Endometrial microvascular endothelial cells (primary cell): ENCODE measurements around the gene NCKAP1. TPM values are rescaled to one million over a fixed set of nuclear protein-coding genes. Genes with fewer than 3 reads are reported as not detected.
"Not testable (repeated sequence)": the region's sequence is repeated elsewhere in the genome, so short reads cannot be mapped to it uniquely, and the experiment has no call there.

ENCODE experiments used
- in situ Hi-C: cut with HindIII; loops from 2 replicates; pipeline ENCODE4 v1.10.0; 2017; ENCODE audit warnings: low sequenced_read_pairs, low pct_unique_long_range_greater_than_20kb; ENCODE audit errors: inconsistent ontology term
- total RNA-seq: library from RNA; depleted of rRNA; stranded (reverse); fragments of >200 nt; gene quantifications from one replicate; pipeline ENCODE4 v1.2.3, GENCODE V29; 2015; ENCODE audit errors: inconsistent ontology term

Gene NCKAP1
- total RNA-seq, 1 donor from 2014 or later: 163 TPM

- in situ Hi-C loops: not testable (repeated sequence)
These were observed 20.4 kb downstream of the NCKAP1 start for GRCh38 chr2:183017845-183018244.

GRCh38 chr2:183014005-183014404 is 24.3 kb downstream of the NCKAP1 start:
- in situ Hi-C loops: no loop called here

GRCh38 chr2:183011743-183012142 is 26.5 kb downstream of the NCKAP1 start:
- in situ Hi-C loops: no loop called here

- in situ Hi-C loops: no loop called here
These were observed 28.1 kb downstream of the NCKAP1 start for GRCh38 chr2:183010112-183010511.

- in situ Hi-C loops: no loop called here
These were observed 28.9 kb downstream of the NCKAP1 start for GRCh38 chr2:183009249-183009899.

GRCh38 chr2:183001948-183002347 is 36.3 kb downstream of the NCKAP1 start:
- in situ Hi-C loops: no loop called here

- in situ Hi-C loops: no loop called here
These were observed 37.4 kb downstream of the NCKAP1 start for GRCh38 chr2:183000846-183001245.

DNA sequence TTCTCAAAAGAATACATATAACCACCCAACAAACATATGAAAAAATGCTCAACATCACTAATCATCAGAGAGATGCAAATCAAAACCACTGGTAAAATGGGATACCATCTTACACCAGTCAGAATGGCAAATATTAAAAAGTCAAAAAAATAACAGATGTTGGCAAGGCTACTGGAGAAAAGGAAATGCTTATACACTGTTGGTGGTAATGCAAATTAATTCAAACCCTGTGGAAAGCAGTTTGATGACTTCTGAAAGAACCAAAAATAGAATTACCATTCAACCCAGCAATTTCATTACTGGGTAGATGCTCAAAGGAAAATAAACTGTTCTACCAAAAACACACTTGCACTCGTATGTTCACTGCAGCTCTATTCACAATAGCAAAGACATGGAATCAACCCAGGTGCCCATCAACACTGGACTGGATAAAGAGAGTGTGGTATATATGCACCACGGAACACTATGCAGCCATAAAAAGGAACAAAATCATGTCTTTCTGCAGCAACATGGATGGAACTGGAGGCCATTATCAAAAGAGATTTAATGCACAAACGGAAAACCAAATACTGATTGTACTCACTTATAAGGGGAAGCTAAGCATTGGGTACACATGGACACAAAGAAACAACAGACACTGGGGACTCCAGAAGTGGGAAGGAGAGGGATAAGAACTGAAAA is 38.8 kb downstream of the NCKAP1 start:
- in situ Hi-C loops: no loop called here

GRCh38 chr2:182994228-182994912 is 43.9 kb downstream of the NCKAP1 start:
- in situ Hi-C loops: no loop called here

DNA sequence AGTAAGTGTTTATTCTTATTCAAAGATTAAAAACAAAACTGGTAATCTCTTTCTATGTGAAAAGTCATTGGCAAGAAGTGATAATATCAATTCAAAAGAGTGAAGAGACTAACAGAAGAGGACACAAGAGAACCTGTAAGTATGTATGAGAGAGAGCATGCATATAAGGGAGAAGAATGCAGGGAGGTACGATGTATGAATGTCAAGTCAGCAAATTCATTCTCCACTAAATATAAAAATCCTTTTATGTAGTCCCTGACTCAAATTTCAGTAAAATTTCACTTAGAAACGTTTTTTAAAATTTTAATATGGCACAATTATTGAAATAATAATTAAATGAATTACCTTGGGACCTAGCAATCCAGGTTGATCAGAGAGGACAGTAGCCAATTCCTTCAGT is 55.3 kb downstream of the NCKAP1 start:
- in situ Hi-C loops: no loop called here

DNA sequence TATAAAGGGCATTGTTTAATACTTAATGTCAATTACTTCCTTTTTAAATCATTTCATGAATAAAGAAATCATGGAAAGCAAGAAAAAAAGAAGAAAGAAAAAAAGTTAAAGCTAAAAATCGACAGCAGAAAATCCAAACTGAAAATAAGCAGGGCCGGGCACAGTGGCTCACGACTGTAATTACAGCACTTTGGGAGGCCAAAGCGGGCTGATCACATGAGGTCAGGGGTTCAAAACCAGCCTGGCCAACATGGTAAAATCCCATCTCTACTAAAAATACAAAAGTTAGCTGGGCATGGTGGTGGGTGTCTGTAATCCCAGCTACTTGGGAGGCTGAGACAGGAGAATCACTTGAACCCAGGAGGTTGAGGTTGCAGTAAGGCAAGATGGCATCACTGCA is 56.8 kb downstream of the NCKAP1 start:
- in situ Hi-C loops: not testable (repeated sequence)

DNA sequence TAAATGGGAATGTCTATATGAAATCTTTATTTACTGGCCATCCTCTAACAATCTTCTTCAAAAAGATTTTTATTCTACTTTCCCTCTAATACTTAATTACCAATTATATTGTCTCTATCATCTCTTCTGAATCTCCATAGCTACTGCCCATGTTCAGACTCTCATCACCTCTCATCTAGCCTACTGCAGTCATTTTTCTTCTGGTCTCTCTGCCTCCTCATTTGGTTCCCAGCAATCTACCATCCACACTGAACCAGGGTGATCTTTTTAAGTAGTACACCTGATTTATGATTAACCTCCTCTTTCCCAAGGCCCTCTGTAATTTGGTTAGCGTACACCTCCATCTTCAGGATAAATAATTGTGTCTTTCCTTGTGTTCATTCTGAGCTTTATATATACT is 57.6 kb downstream of the NCKAP1 start:
- in situ Hi-C loops: no loop called here

GRCh38 chr2:182980115-182980514 is 58.1 kb downstream of the NCKAP1 start:
- in situ Hi-C loops: no loop called here

DNA sequence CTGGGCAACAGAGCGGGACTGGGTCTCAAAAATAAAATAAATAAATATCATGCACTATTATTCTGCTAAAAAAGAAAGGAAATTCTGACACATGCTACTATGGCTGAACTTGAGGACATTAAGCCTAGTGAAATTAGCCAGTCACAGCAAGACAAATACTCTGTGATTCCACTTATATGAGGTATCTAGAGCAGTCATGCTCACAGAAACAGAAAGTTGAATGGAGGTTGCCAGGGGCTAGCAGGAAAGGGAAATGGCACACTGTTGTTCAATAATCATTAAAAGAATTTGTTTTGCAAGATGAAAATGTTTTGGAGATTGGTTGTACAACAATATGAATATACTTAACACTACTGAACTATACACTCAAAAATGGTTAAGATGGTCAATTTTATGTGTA is 60.8 kb downstream of the NCKAP1 start:
- in situ Hi-C loops: no loop called here

DNA sequence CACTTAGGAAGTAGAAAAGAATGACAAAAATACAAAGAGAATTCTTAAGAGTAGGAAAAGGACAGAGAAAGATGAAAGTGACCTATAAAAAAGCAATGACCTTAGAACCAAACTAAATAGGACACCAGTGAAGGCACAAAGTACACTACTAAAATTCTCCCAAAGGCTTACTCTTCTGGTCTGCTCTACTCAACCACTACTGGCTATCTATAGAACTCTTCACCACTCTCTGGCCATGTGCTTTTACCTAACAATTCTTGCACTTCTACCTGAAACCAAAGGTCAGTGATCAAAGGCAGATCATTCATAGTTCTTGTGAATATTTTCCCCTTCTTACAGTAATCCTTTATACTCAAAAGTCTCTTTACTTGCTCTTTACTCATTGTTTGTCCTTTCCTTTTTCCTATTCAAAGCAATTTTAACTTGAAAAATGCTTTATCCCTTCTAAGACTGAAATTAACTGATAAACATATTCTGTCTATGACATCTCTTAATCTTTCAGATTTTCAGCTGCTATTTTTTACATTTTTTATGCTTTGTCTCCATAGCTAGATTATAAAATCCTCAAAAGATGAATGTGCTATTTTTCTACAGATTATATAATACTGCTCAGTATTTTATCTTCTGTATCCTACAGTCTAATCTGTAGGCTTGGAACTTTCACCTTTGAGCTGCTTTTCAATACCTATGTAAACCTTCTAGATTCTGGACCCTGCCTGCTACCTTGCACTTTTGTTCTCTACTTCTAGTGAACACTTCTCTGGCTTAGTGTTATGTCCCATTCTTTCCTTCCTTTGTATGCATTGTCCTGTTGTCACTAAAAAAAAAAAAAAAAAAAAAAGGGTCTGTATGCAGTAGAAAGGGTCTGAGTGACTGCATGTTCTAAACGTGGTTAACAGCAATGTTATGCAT is 64.6 kb downstream of the NCKAP1 start:
- in situ Hi-C loops: no loop called here

DNA sequence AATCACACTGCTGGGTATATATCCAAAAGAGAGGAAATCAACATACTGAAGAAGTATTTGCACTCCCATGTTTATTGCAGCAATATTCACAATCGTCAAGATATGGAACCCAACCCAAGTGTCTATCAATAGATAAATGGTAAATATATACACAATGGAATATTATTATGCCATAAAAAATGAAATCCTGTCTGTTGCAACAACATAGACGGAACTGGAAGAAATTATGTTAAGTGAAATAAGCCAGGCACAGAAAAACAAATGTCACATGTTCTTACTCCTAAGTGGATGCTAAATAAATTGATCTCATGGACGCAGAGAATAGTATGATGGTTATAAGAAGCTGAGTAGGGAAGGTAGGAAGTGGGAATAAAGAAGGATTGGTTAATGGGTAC is 65.7 kb downstream of the NCKAP1 start:
- in situ Hi-C loops: no loop called here

- in situ Hi-C loops: no loop called here
These were observed 66.3 kb downstream of the NCKAP1 start for GRCh38 chr2:182971820-182972547.

- in situ Hi-C loops: no loop called here
These were observed 67.8 kb downstream of the NCKAP1 start for GRCh38 chr2:182970486-182970885.

GRCh38 chr2:182968493-182968892 is 69.8 kb downstream of the NCKAP1 start:
- in situ Hi-C loops: no loop called here
